ENCODE measurements around the gene SMTNL2. TPM values are rescaled to one million over a fixed set of nuclear protein-coding genes. Genes with fewer than 3 reads are reported as not detected.

Gene SMTNL2
- total and polyA plus RNA-seq, 9 of the 15 experiments (the other 6 are each of a cell fraction or from before 2014, with no cell fraction given): not detected

DNA sequence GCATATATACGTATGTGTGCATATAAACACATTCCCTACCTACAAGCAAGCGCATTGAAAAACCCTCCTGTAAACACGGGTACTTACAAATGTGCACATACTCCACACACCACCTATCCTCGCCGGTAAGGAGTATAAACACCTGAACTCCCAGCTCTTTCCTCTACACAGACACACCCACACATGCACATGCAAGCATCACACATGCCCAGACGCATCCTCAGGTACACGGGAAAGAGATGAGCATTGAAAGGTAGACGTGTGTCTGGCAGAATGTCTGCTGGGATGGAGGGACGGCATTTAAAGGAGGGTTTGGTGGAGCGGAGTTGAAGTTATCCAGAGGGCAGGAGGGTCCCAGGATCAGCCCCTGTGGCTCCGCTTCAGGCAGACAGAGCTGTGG, 4.7 kb upstream of the SMTNL2 start (continued):
- TF ChIP-seq ZNF589 (CRISPR knock-in tag; IDR thresholded peaks at IDR 0.05; ENCODE audit: low read depth): no peak
- no peak for TF ChIP-seq ZZZ3 (IDR thresholded peaks at IDR 0.05)
- TF ChIP-seq ARID2 (IDR thresholded peaks at IDR 0.05): no peak
- no peak for TF ChIP-seq CBFB (CRISPR knock-in tag; IDR thresholded peaks at IDR 0.05)

DNA sequence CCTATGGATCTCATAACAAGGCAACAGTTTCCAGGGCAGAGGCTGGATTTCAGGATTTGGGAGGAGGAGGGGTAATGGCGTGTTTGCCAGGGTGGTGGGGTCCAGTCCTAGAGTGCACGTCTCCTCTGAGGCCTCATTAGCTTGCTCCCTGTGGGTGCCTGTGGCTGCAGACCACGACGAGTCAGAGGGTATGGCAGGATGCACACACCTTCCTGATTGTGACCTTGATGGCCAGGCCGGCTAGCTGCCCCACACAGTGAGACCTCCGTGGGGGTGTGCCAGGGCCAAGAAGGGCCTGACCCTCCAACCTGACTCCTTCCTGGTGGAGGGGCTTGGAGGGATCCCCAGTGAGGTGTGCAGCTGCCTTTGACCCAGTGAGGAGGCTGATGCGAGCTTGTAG, 4.0 kb upstream of the SMTNL2 start:
- Histone ChIP-seq H3K27me3 (ENCODE audit: control insufficient read depth in 2 of 2, insufficient read depth in 2 of 2, low read length in 2 of 2) (peaks cover 4 to 68% of the 10 kb centered on the region in 2 experiments), H4K20me1 (replicated peaks; ENCODE audit: control insufficient read depth, insufficient read depth, low read length) (no peaks in the 10 kb centered on the region), H3K9me3 (replicated peaks; ENCODE audit: control insufficient read depth, insufficient read depth, low read depth, low read length) (no peaks in the 10 kb centered on the region), H3K4me3 (no peak overlapping the region), H3K79me2 (ENCODE audit: control insufficient read depth, insufficient read depth, low read length) (no peaks in the 10 kb centered on the region), H3K9me1 (ENCODE audit: control insufficient read depth, insufficient read depth, low read length) (no peaks in the 10 kb centered on the region), H3K9ac (ENCODE audit: insufficient read depth in 1 of 2, low read depth in 2 of 2, low read length in 2 of 2) (no peak overlapping the region), H2AFZ (ENCODE audit: low read depth, low read length) (no peak overlapping the region), H3K4me2 (ENCODE audit: insufficient read depth, low read length) (no peak overlapping the region), H3K4me1 (replicated peaks in 1 of 2; ENCODE audit: control insufficient read depth in 2 of 2, insufficient read depth in 2 of 2, low read length in 2 of 2) (peaks cover 0 to 24% of the 10 kb centered on the region in 2 experiments; a peak in 2 of 5 replicates), H3K27ac (ENCODE audit: extremely low read depth, low read depth, low read length) (no peak overlapping the region), H3K36me3 (ENCODE audit: control insufficient read depth, insufficient read depth, low read length) (no peaks in the 10 kb centered on the region)
- TF ChIP-seq YBX1 (IDR thresholded peaks at IDR 0.05) (no peak), THRAP3 (IDR thresholded peaks at IDR 0.05; ENCODE audit: borderline replicate concordance) (no peak), LCOR (CRISPR knock-in tag; IDR thresholded peaks at IDR 0.05) (no peak), MCM7 (IDR thresholded peaks at IDR 0.05) (no peak), OTX1 (CRISPR knock-in tag; IDR thresholded peaks at IDR 0.05) (no peak)
- TF ChIP-seq, protein P1, sequence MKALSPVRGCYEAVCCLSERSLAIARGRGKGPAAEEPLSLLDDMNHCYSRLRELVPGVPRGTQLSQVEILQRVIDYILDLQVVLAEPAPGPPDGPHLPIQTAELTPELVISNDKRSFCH (CRISPR knock-in tag; IDR thresholded peaks at IDR 0.05): no peak
- TF ChIP-seq, protein P1 (tag; IDR thresholded peaks at IDR 0.05): no peak
- in situ Hi-C loops (cut with MboI) (no loop called here), intact Hi-C loops (cut with micrococcal nuclease) (no loop called here)
- BruUV-seq (replicated peaks): no TSS peak
- FAIRE-seq (no peak), ATAC-seq (no peak), DNase-seq (ENCODE audit: extremely low read depth in 1 of 4, low spot score in 3 of 4) (no peak)
- WGBS (ENCODE audit: insufficient coverage, low coverage, missing lambda C conversion rate): 0% methylated on average over 4 of the region's 7 CpGs
- ChIA-PET CTCF (ENCODE audit: low intra/inter-chr PET ratio) (no interaction called here), POLR2A (interaction anchor here (1.2 kb wide), 1 partner anchor 11 kb away, joined by 4 read pairs; no protein-coding TSS in a partner anchor)
